Measurements from ENCODE around the gene NRIP1.

The NRIP1 gene

GRCh38 chr21:14918527-14918926 lies 146.3 kb downstream of the NRIP1 start:
- Mint-ChIP-seq H3K4me1 (no peaks in the 10 kb centered on the region), H3K36me3 (no peaks in the 10 kb centered on the region), H3K27ac (no peak overlapping the region), H3K4me3 (no peak overlapping the region), H3K9me3 (no peaks in the 10 kb centered on the region)
- DNase-seq (ENCODE audit: low spot score in 2 of 2) (no peak), ATAC-seq (no peak)

GRCh38 chr21:14917762-14918161 lies 147.0 kb downstream of the NRIP1 start:
- ATAC-seq: no peak

GRCh38 chr21:14916676-14917141 lies 148.1 kb downstream of the NRIP1 start:
- ATAC-seq (no peak), DNase-seq (ENCODE audit: low spot score in 2 of 2) (no peak)
- H3K9me3 Mint-ChIP-seq: peaks cover 2% of the 10 kb centered on the region
- H3K27ac Mint-ChIP-seq: no peak overlapping the region
- no peaks in the 10 kb centered on the region for H3K4me1 Mint-ChIP-seq
- no peaks in the 10 kb centered on the region for H3K36me3 Mint-ChIP-seq
- H3K4me3 Mint-ChIP-seq: no peak overlapping the region

More at GRCh38 chr21:14917762-14918161, 147.0 kb downstream of the NRIP1 start:
- Mint-ChIP-seq H3K36me3 (no peaks in the 10 kb centered on the region), H3K4me1 (no peaks in the 10 kb centered on the region), H3K27ac (no peak overlapping the region), H3K4me3 (no peak overlapping the region), H3K9me3 (no peaks in the 10 kb centered on the region)
- no peak for DNase-seq (ENCODE audit: low spot score in 2 of 2)

- Mint-ChIP-seq H3K36me3 (no peaks in the 10 kb centered on the region), H3K9me3 (peaks cover 2% of the 10 kb centered on the region), H3K4me1 (no peaks in the 10 kb centered on the region), H3K27ac (no peak overlapping the region), H3K4me3 (no peak overlapping the region)
- DNase-seq (ENCODE audit: low spot score in 2 of 2) (no peak), ATAC-seq (no peak)
Observed at GRCh38 chr21:14913638-14914037, 151.2 kb downstream of the NRIP1 start.

GRCh38 chr21:14911351-14911750 lies 153.4 kb downstream of the NRIP1 start:
- Mint-ChIP-seq H3K4me3 (no peak overlapping the region), H3K27ac (peak overlapping the region; percentile 37), H3K4me1 (no peaks in the 10 kb centered on the region), H3K36me3 (no peaks in the 10 kb centered on the region), H3K9me3 (peaks cover 2% of the 10 kb centered on the region)
- no peak for DNase-seq (ENCODE audit: low spot score in 2 of 2)
- no peak for ATAC-seq
